Nephron progenitor cell (in vitro differentiated cells): ENCODE data around the gene ULK4.
"Not testable (repeated sequence)": the region's sequence is repeated elsewhere in the genome, so short reads cannot be mapped to it uniquely, and the experiment has no call there.

ENCODE experiments used
- DNase-seq: peaks from one replicate; pipeline ENCODE4 v3.0.0; 2021
- H3K27ac Mint-ChIP-seq: 2 replicates; pipeline ENCODE4 v1.8.0; 2021; ENCODE audit warnings: mild to moderate bottlenecking, moderate library complexity, mixed read lengths
- H3K27me3 Mint-ChIP-seq: 2 replicates; pipeline ENCODE4 v1.8.0; 2021; ENCODE audit warnings: mild to moderate bottlenecking, low read depth, mixed read lengths; ENCODE audit not compliant: poor library complexity
- H3K36me3 Mint-ChIP-seq: 2 replicates; pipeline ENCODE4 v1.8.0; 2021; ENCODE audit warnings: low read depth, mixed read lengths
- H3K4me1 Mint-ChIP-seq: 2 replicates; pipeline ENCODE4 v1.8.0; 2021; ENCODE audit warnings: mixed read lengths
- H3K4me3 Mint-ChIP-seq: 2 replicates; pipeline ENCODE4 v1.8.0; 2021; ENCODE audit warnings: mild to moderate bottlenecking, moderate library complexity, mixed read lengths
- H3K9me3 Mint-ChIP-seq: 2 replicates; pipeline ENCODE4 v1.8.0; 2021; ENCODE audit warnings: mild to moderate bottlenecking, moderate library complexity, mixed read lengths
- CTCF ChIP-seq: fragments of 200-600 bp; sonication (generic); IDR thresholded peaks from 2 replicates; pipeline ENCODE4 v1.5.0; 2021; ENCODE audit warnings: antibody characterized with exemption

ULK4 gene

GRCh38 chr3:41717641-41718040, 244.3 kb downstream of the ULK4 start:
- Mint-ChIP-seq H3K4me1 (no peaks in the 10 kb centered on the region), H3K4me3 (no peak overlapping the region), H3K9me3 (no peaks in the 10 kb centered on the region), H3K36me3 (no peaks in the 10 kb centered on the region), H3K27me3 (no peaks in the 10 kb centered on the region), H3K27ac (no peak overlapping the region)
- no peak for TF ChIP-seq CTCF
- no peak for DNase-seq

GRCh38 chr3:41716471-41716870, 245.4 kb downstream of the ULK4 start:
- no peaks in the 10 kb centered on the region for H3K9me3 Mint-ChIP-seq
- no peaks in the 10 kb centered on the region for H3K27me3 Mint-ChIP-seq
- H3K4me3 Mint-ChIP-seq: no peak overlapping the region
- TF ChIP-seq CTCF: no peak
- DNase-seq: no peak
- peaks cover 2% of the 10 kb centered on the region for H3K4me1 Mint-ChIP-seq
- no peak overlapping the region for H3K27ac Mint-ChIP-seq
- H3K36me3 Mint-ChIP-seq: no peaks in the 10 kb centered on the region

- no peak for DNase-seq
- H3K27ac Mint-ChIP-seq: no peak overlapping the region
- no peak overlapping the region for H3K4me3 Mint-ChIP-seq
- H3K27me3 Mint-ChIP-seq: no peaks in the 10 kb centered on the region
- no peaks in the 10 kb centered on the region for H3K36me3 Mint-ChIP-seq
- peaks cover 13% of the 10 kb centered on the region for H3K4me1 Mint-ChIP-seq
- TF ChIP-seq CTCF: no peak
- H3K9me3 Mint-ChIP-seq: no peaks in the 10 kb centered on the region
Observed at GRCh38 chr3:41715376-41715775, 246.5 kb downstream of the ULK4 start.

GRCh38 chr3:41711651-41712050, 250.3 kb downstream of the ULK4 start:
- no peaks in the 10 kb centered on the region for H3K9me3 Mint-ChIP-seq
- H3K36me3 Mint-ChIP-seq: no peaks in the 10 kb centered on the region
- H3K27me3 Mint-ChIP-seq: no peaks in the 10 kb centered on the region
- DNase-seq: no peak
- H3K4me3 Mint-ChIP-seq: no peak overlapping the region
- peaks cover 13% of the 10 kb centered on the region for H3K4me1 Mint-ChIP-seq
- no peak for TF ChIP-seq CTCF
- no peak overlapping the region for H3K27ac Mint-ChIP-seq

DNA sequence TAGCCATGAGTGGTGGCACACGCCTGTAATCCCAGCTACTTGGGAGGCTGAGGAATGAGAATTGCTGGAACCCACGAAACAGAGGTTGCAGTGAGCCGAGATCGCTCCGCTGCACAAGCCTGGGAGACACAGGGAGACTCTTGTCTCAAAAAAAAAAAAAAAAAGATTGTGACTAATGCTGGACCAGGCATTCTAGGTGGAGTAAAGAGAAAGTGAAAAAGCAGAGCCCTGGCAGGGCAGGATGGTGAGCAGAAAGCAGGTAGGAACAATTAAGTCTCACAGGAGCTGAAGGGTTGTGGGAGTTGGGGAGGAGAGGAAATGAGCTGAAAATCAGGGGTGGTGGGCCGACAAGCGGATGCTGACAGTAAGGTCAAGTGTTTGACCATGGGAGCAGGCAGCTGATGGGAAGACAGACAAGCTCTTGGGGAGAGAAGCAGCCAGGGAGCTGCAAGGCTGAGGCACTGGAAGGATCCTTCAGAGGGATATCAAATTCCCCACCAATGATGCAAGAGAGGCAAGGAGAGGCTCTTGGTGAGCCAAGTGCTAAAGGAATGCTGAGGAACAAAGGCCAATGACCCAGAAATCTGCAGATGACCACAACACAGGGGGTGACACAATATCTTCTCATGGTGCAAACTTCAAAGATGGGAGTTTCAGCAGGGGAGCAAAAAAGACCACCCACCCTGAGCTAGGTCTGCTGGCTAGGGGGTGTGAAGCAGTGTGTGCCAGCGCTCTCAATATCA, 251.1 kb downstream of the ULK4 start:
- Mint-ChIP-seq H3K27me3 (no peaks in the 10 kb centered on the region), H3K9me3 (no peaks in the 10 kb centered on the region), H3K27ac (peak overlapping the region; percentile 96), H3K4me1 (peaks cover 13% of the 10 kb centered on the region), H3K4me3 (no peak overlapping the region), H3K36me3 (no peaks in the 10 kb centered on the region)
- peak; percentile 15 for DNase-seq
- no peak for TF ChIP-seq CTCF

DNA sequence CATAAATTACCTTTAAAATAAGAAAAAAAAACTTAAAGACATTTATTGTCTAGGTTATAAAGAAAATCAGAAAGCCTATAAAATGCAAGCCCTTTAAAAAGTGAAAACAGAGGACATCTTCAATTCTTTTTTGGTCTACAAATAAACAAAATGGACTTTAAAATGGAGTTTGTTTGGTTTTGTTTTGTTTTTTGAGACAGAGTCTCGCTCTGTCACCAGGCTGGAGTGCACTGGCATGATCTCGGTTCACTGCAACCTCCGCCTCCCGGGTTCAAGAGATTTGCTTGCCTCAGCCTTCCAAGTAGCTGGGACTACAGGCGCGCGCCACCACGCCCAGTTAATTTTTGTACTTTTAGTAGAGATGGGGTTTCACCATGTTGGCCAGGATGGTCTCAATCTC, 252.7 kb downstream of the ULK4 start:
- not testable (repeated sequence) for H3K4me3 Mint-ChIP-seq
- peaks cover 13% of the 10 kb centered on the region for H3K4me1 Mint-ChIP-seq

More for the DNA sequence above, 252.7 kb downstream of the ULK4 start:
- H3K27me3 Mint-ChIP-seq, H3K27ac Mint-ChIP-seq, H3K9me3 Mint-ChIP-seq, DNase-seq, H3K36me3 Mint-ChIP-seq: not testable (repeated sequence)
